Caco-2 (cell line): Measurements from ENCODE around the gene CHSY1. TPM values are rescaled to one million over a fixed set of nuclear protein-coding genes. Genes with fewer than 3 reads are reported as not detected.

Experiments
- BruUV-seq: library from RNA; stranded (reverse); fragments of 400-500 nt; replicated peaks from 2 replicates; lab custom pipeline; 2021; lab: Mats Ljungman, UMichigan
- CTCF ChIA-PET: fragments of 300-600 bp; sonication (Branson Sonifier 250); formaldehyde crosslinking; loops from one replicate; lab custom pipeline; 2022; ENCODE audit warnings: antibody characterized with exemption; lab: Charles Lee
- POLR2A ChIA-PET: fragments of 300-600 bp; sonication (Branson Sonifier 250); formaldehyde crosslinking; loops from one replicate; lab custom pipeline; 2022; ENCODE audit warnings: antibody characterized with exemption; lab: Charles Lee
- DNase-seq, 2 experiments: peaks; one replicate each; pipeline versions ENCODE4 v3.0.0 to v3.0.0-alpha.2; 2020 to 2022
- H3K27me3 ChIP-seq: replicated peaks from 2 replicates; pipeline ENCODE4 v1.6.0; 2011; ENCODE audit warnings: low read length; ENCODE audit not compliant: control insufficient read depth, insufficient read depth
- H3K36me3 ChIP-seq: 2 replicates; pipeline ENCODE4 v1.5.1; 2011; ENCODE audit warnings: low read length; ENCODE audit not compliant: control insufficient read depth, insufficient read depth
- H3K4me1 ChIP-seq: fragments of 250-450 bp; sonication (Bioruptor Pico); 2 replicates; pipeline ENCODE4 v1.5.1; 2020; ENCODE audit warnings: mild to moderate bottlenecking
- H3K4me3 ChIP-seq: 2 replicates; pipeline ENCODE4 v1.5.1; 2011; ENCODE audit warnings: low read depth, mild to moderate bottlenecking, control low read depth, low read length
- H3K9me3 ChIP-seq: fragments of 250-450 bp; sonication (Bioruptor Pico); 2 replicates; pipeline ENCODE4 v1.5.1; 2020; ENCODE audit warnings: mild to moderate bottlenecking, moderate library complexity
- H3K27ac Mint-ChIP-seq: one replicate; pipeline ENCODE4 v1.8.0; 2022; ENCODE audit warnings: mixed read lengths; ENCODE audit not compliant: unreplicated experiment
- H3K27me3 Mint-ChIP-seq: one replicate; pipeline ENCODE4 v1.8.0; 2022; ENCODE audit warnings: mixed read lengths; ENCODE audit not compliant: insufficient read depth, unreplicated experiment
- H3K36me3 Mint-ChIP-seq: one replicate; pipeline ENCODE4 v1.8.0; 2022; ENCODE audit warnings: mild to moderate bottlenecking, mixed read lengths; ENCODE audit not compliant: insufficient read depth, unreplicated experiment
- H3K4me1 Mint-ChIP-seq: one replicate; pipeline ENCODE4 v1.8.0; 2022; ENCODE audit warnings: low read depth, mixed read lengths; ENCODE audit not compliant: unreplicated experiment
- H3K4me3 Mint-ChIP-seq: one replicate; pipeline ENCODE4 v1.8.0; 2022; ENCODE audit warnings: mild to moderate bottlenecking, moderate library complexity, mixed read lengths; ENCODE audit not compliant: unreplicated experiment
- H3K9me3 Mint-ChIP-seq: one replicate; pipeline ENCODE4 v1.8.0; 2022; ENCODE audit warnings: mixed read lengths; ENCODE audit not compliant: unreplicated experiment
- intact Hi-C: fragments of 100-400 bp; cut with micrococcal nuclease; formaldehyde crosslinking; loops from one replicate; pipeline ENCODE4 v1.10.0; 2022; ENCODE audit not compliant: unreplicated experiment
- total RNA-seq: library from RNA; stranded (reverse); gene quantifications from 2 replicates; pipeline ENCODE4 v1.2.3, GENCODE V29; 2022
- TF ChIP-seq, protein P1 (sequence below), 2 experiments: fragments of 200-600 bp in 1 of 2; IDR thresholded peaks; 1 replicate in 1 of 2; 2 replicates in 1 of 2; pipeline versions ENCODE4 v1.5.1 to v1.8.0; 2011 to 2022; ENCODE audit warnings: antibody characterized with exemption in 1 of 2, control low read depth in 1 of 2, inconsistent platforms in 1 of 2, low read depth in 1 of 2, low read length in 1 of 2, mild to moderate bottlenecking in 1 of 2, moderate library complexity in 1 of 2; ENCODE audit not compliant: insufficient read depth in 1 of 2, severe bottlenecking in 1 of 2, unreplicated experiment in 1 of 2

The CHSY1 gene
- total RNA-seq, 1 experiment from 2014 or later = 18.7 TPM

DNA sequence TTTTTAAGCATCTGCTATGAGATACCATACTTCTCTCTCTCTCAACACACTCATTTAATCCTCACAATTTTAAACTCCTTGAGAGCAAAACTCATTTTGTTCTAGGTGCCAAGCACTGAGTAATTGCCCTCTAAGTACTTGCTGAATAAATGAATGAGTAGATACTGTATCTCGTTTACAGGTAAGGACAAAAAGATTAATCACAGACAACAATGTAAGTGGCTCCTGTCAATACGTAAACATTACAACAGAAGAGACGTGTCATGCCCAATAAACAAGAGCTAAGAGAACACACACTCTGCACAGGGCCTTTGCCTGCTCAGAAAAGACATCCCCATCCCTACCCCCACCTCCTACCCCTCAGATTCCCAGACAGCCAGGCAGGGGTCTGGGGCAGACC lies 59.8 kb downstream of the CHSY1 start:
- no peaks in the 10 kb centered on the region for H3K27me3 ChIP-seq
- H3K27ac Mint-ChIP-seq = no peak overlapping the region
- ChIA-PET CTCF (no interaction called here), POLR2A (no interaction called here)
- no peaks in the 10 kb centered on the region for H3K36me3 ChIP-seq
- DNase-seq = no peak
- no peaks in the 10 kb centered on the region for H3K4me1 ChIP-seq
- no peak overlapping the region for H3K4me3 Mint-ChIP-seq
- no peaks in the 10 kb centered on the region for H3K9me3 ChIP-seq
- H3K4me3 ChIP-seq = no peak overlapping the region
- TF ChIP-seq, protein P1, sequence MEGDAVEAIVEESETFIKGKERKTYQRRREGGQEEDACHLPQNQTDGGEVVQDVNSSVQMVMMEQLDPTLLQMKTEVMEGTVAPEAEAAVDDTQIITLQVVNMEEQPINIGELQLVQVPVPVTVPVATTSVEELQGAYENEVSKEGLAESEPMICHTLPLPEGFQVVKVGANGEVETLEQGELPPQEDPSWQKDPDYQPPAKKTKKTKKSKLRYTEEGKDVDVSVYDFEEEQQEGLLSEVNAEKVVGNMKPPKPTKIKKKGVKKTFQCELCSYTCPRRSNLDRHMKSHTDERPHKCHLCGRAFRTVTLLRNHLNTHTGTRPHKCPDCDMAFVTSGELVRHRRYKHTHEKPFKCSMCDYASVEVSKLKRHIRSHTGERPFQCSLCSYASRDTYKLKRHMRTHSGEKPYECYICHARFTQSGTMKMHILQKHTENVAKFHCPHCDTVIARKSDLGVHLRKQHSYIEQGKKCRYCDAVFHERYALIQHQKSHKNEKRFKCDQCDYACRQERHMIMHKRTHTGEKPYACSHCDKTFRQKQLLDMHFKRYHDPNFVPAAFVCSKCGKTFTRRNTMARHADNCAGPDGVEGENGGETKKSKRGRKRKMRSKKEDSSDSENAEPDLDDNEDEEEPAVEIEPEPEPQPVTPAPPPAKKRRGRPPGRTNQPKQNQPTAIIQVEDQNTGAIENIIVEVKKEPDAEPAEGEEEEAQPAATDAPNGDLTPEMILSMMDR (IDR thresholded peaks at IDR 0.05; ENCODE audit: insufficient read depth in 1 of 2, low read depth in 1 of 2, low read length in 1 of 2, severe bottlenecking in 1 of 2, unreplicated experiment in 1 of 2) = no peak
- H3K36me3 Mint-ChIP-seq = no peaks in the 10 kb centered on the region
- intact Hi-C loops = no loop called here
- peaks cover 7% of the 10 kb centered on the region for H3K4me1 Mint-ChIP-seq
- H3K27me3 Mint-ChIP-seq = no peaks in the 10 kb centered on the region
- H3K9me3 Mint-ChIP-seq = no peaks in the 10 kb centered on the region
- no TSS peak for BruUV-seq

DNA sequence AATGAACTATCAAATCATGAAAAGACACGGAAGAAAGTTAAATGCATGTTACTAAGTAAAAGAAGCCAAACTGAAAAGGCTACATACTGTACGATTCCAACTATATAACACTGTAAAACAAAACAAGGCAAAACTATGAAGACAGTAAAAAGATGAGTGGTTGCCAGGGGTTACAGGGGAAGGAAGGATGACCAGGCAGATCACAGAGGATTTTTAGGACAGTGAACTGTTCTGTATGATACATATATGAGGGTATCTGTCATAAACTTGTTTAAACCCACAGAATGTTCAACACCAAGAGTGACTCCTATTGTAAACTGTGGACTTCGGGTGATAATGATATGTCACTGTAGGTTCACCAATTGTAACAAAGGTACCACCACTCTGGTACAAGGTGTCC lies 60.6 kb downstream of the CHSY1 start:
- H3K4me1 Mint-ChIP-seq = peaks cover 7% of the 10 kb centered on the region
- intact Hi-C loops = no loop called here
- POLR2A ChIA-PET = no interaction called here
- H3K27me3 Mint-ChIP-seq = no peaks in the 10 kb centered on the region
- H3K27ac Mint-ChIP-seq = no peak overlapping the region
- no peak for DNase-seq
- H3K9me3 Mint-ChIP-seq = no peaks in the 10 kb centered on the region
- no peaks in the 10 kb centered on the region for H3K9me3 ChIP-seq
- no peak overlapping the region for H3K4me3 ChIP-seq
- no peaks in the 10 kb centered on the region for H3K27me3 ChIP-seq
- CTCF ChIA-PET = no interaction called here
- no peaks in the 10 kb centered on the region for H3K36me3 Mint-ChIP-seq
- TF ChIP-seq, protein P1 (IDR thresholded peaks at IDR 0.05; ENCODE audit: insufficient read depth in 1 of 2, low read depth in 1 of 2, low read length in 1 of 2, severe bottlenecking in 1 of 2, unreplicated experiment in 1 of 2) = no peak
- no peaks in the 10 kb centered on the region for H3K36me3 ChIP-seq
- H3K4me1 ChIP-seq = no peaks in the 10 kb centered on the region
- no peak overlapping the region for H3K4me3 Mint-ChIP-seq
- BruUV-seq = no TSS peak

DNA sequence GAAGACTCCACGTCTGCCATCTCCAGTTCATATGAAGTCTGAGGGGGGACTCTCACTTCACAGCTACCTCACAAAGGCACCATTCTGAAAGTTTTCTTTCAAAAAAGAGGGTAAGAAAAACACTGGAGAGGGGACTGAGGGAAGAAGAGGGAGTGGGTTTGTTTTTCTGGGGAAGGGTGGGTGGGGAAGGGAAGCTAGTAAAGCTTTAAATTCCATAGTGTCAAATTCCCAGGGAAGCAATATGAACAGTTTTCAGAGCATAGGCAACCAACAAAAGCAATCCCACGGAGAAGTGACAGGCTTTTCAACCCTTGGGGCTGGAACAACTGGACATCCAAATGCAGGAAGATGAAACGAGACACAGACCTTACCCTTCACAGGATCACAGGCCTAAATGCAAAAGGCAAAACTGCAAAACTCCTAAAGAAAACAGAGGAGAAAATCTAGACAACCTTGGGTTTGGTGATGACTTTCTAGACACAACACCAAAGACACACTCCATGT lies 61.7 kb downstream of the CHSY1 start:
- H3K4me3 Mint-ChIP-seq = no peak overlapping the region
- BruUV-seq = no TSS peak
- H3K9me3 Mint-ChIP-seq = no peaks in the 10 kb centered on the region

More for the DNA sequence above, 61.7 kb downstream of the CHSY1 start:
- TF ChIP-seq, protein P1 (IDR thresholded peaks at IDR 0.05; ENCODE audit: insufficient read depth in 1 of 2, low read depth in 1 of 2, low read length in 1 of 2, severe bottlenecking in 1 of 2, unreplicated experiment in 1 of 2) = no peak
- no peaks in the 10 kb centered on the region for H3K27me3 ChIP-seq
- Mint-ChIP-seq H3K36me3 (peaks cover 5% of the 10 kb centered on the region), H3K27me3 (no peaks in the 10 kb centered on the region), H3K27ac (no peak overlapping the region), H3K4me1 (peaks cover 7% of the 10 kb centered on the region)
- H3K9me3 ChIP-seq = no peaks in the 10 kb centered on the region
- no peak for DNase-seq
- intact Hi-C loops = no loop called here
- CTCF ChIA-PET = no interaction called here
- H3K4me1 ChIP-seq = no peaks in the 10 kb centered on the region
- no peaks in the 10 kb centered on the region for H3K36me3 ChIP-seq
- POLR2A ChIA-PET = no interaction called here
- no peak overlapping the region for H3K4me3 ChIP-seq
